ENCODE measurements around the gene KBTBD13.

Gene KBTBD13

GRCh38 chr15:65032801-65033537, 43.6 kb upstream of the KBTBD13 start:
- TF ChIP-seq CTCF (IDR thresholded peaks at IDR 0.05; ENCODE audit: low read depth, low read length), result peak; percentile 71

GRCh38 chr15:65033659-65034269, 42.8 kb upstream of the KBTBD13 start:
- peak; percentile 78 for TF ChIP-seq CTCF (IDR thresholded peaks at IDR 0.05; ENCODE audit: low read depth, low read length)
- DNase-seq (ENCODE audit: extremely low read depth, low read depth), result no peak

More at GRCh38 chr15:65032801-65033537, 43.6 kb upstream of the KBTBD13 start:
- DNase-seq (ENCODE audit: extremely low read depth, low read depth), result no peak

- no peak for TF ChIP-seq CTCF (IDR thresholded peaks at IDR 0.05; ENCODE audit: low read depth, low read length)
- no peak for DNase-seq (ENCODE audit: extremely low read depth, low read depth)
These were observed 41.8 kb upstream of the KBTBD13 start for GRCh38 chr15:65034719-65035118.

GRCh38 chr15:65037309-65037708, 39.2 kb upstream of the KBTBD13 start:
- TF ChIP-seq CTCF (IDR thresholded peaks at IDR 0.05; ENCODE audit: low read depth, low read length), result no peak
- DNase-seq (ENCODE audit: extremely low read depth, low read depth), result no peak

- no peak for DNase-seq (ENCODE audit: extremely low read depth, low read depth)
- no peak for TF ChIP-seq CTCF (IDR thresholded peaks at IDR 0.05; ENCODE audit: low read depth, low read length)
These were observed 38.1 kb upstream of the KBTBD13 start for GRCh38 chr15:65038428-65038827.

- TF ChIP-seq CTCF (IDR thresholded peaks at IDR 0.05; ENCODE audit: low read depth, low read length), result no peak
- DNase-seq (ENCODE audit: extremely low read depth, low read depth), result no peak
These were observed 37.7 kb upstream of the KBTBD13 start for GRCh38 chr15:65038836-65039235.

GRCh38 chr15:65040461-65040860, 36.1 kb upstream of the KBTBD13 start:
- no peak for TF ChIP-seq CTCF (IDR thresholded peaks at IDR 0.05; ENCODE audit: low read depth, low read length)
- no peak for DNase-seq (ENCODE audit: extremely low read depth, low read depth)

All from AG09319 (cell line).